MCF 10A (cell line): ENCODE measurements around the gene SERPINB13. TPM values are rescaled to one million over a fixed set of nuclear protein-coding genes. Genes with fewer than 3 reads are reported as not detected.

Experiments
- BruUV-seq: library from RNA; stranded (reverse); fragments of 400-500 nt; replicated peaks from 2 replicates; lab custom pipeline; 2021; lab: Mats Ljungman, UMichigan
- CTCF ChIA-PET: fragments of 300-600 bp; sonication (Branson Sonifier 250); formaldehyde crosslinking; extraction: SDS; loops from one replicate; lab custom pipeline; 2021; ENCODE audit warnings: antibody characterized with exemption, inconsistent platforms; lab: Yijun Ruan, JAX
- POLR2A ChIA-PET: fragments of 300-600, 350-650 bp; sonication (Branson Sonifier 250); formaldehyde crosslinking; extraction: SDS; loops from one replicate; lab custom pipeline; 2020; ENCODE audit warnings: antibody characterized with exemption, inconsistent platforms; lab: Yijun Ruan, JAX
- DNase-seq: peaks from one replicate; pipeline ENCODE4 v3.0.0-alpha.2; 2018; ENCODE audit not compliant: unreplicated experiment
- H3K27ac Mint-ChIP-seq: one replicate; pipeline ENCODE4 v1.8.0; 2022; ENCODE audit warnings: mild to moderate bottlenecking, low read depth, mixed read lengths; ENCODE audit not compliant: unreplicated experiment
- H3K27me3 Mint-ChIP-seq: one replicate; pipeline ENCODE4 v1.8.0; 2022; ENCODE audit warnings: mixed read lengths; ENCODE audit not compliant: insufficient read depth, unreplicated experiment
- H3K36me3 Mint-ChIP-seq: one replicate; pipeline ENCODE4 v1.8.0; 2022; ENCODE audit warnings: mild to moderate bottlenecking, moderate library complexity, mixed read lengths; ENCODE audit not compliant: insufficient read depth, unreplicated experiment
- H3K4me1 Mint-ChIP-seq: one replicate; pipeline ENCODE4 v1.8.0; 2022; ENCODE audit warnings: mixed read lengths; ENCODE audit not compliant: insufficient read depth, unreplicated experiment
- H3K4me3 Mint-ChIP-seq: one replicate; pipeline ENCODE4 v1.8.0; 2022; ENCODE audit warnings: mild to moderate bottlenecking, moderate library complexity, mixed read lengths; ENCODE audit not compliant: unreplicated experiment
- H3K9me3 Mint-ChIP-seq: one replicate; pipeline ENCODE4 v1.8.0; 2022; ENCODE audit warnings: mixed read lengths; ENCODE audit not compliant: unreplicated experiment
- intact Hi-C: fragments of 100-400 bp; cut with micrococcal nuclease; formaldehyde crosslinking; loops from 2 replicates; pipeline ENCODE4 v1.14.1; 2022
- total RNA-seq: library from RNA; stranded (reverse); gene quantifications from 2 replicates; pipeline ENCODE4 v1.2.3, GENCODE V29; 2022
- TF ChIP-seq, protein P1 (sequence below): fragments of 200-600 bp; IDR thresholded peaks from one replicate; pipeline ENCODE4 v1.8.0; 2022; ENCODE audit warnings: antibody characterized with exemption, mild to moderate bottlenecking; ENCODE audit not compliant: unreplicated experiment

SERPINB13 gene
- total RNA-seq, 1 experiment from 2014 or later = 0.49 TPM

DNA sequence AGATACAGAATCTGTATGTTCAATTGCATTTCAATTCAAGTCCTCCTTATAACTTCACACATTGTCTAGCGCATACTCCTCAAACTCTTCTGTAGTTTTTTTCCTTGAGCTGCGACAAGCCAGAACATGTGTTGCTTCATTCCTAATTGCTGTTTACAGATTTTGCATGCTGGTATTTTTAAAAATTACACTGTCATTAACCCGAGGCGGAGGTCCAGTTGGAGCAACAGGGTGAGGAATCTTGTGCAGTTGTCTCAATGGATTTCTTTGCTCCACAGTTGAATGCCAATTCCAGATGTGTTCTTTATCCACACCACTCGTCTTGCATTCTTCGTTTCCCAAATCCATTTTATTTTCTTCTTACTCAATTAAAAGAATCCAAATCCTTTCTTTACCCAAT is 16.4 kb upstream of the SERPINB13 start:
- ChIA-PET POLR2A (interaction anchor here (1.0 kb wide), 1 partner anchor 17 kb away, joined by 5 read pairs; no protein-coding TSS in a partner anchor), CTCF (interaction anchor here (0.7 kb wide), 1 partner anchor 171 kb away, joined by 3 read pairs; no protein-coding TSS in a partner anchor)
- Mint-ChIP-seq H3K9me3 (no peaks in the 10 kb centered on the region), H3K4me3 (no peak overlapping the region), H3K4me1 (peaks cover 15% of the 10 kb centered on the region), H3K27me3 (peaks cover 18% of the 10 kb centered on the region), H3K36me3 (no peaks in the 10 kb centered on the region), H3K27ac (no peak overlapping the region)
- no TSS peak for BruUV-seq
- intact Hi-C loops = no loop called here
- no peak for DNase-seq
- TF ChIP-seq, protein P1, sequence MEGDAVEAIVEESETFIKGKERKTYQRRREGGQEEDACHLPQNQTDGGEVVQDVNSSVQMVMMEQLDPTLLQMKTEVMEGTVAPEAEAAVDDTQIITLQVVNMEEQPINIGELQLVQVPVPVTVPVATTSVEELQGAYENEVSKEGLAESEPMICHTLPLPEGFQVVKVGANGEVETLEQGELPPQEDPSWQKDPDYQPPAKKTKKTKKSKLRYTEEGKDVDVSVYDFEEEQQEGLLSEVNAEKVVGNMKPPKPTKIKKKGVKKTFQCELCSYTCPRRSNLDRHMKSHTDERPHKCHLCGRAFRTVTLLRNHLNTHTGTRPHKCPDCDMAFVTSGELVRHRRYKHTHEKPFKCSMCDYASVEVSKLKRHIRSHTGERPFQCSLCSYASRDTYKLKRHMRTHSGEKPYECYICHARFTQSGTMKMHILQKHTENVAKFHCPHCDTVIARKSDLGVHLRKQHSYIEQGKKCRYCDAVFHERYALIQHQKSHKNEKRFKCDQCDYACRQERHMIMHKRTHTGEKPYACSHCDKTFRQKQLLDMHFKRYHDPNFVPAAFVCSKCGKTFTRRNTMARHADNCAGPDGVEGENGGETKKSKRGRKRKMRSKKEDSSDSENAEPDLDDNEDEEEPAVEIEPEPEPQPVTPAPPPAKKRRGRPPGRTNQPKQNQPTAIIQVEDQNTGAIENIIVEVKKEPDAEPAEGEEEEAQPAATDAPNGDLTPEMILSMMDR = no peak

DNA sequence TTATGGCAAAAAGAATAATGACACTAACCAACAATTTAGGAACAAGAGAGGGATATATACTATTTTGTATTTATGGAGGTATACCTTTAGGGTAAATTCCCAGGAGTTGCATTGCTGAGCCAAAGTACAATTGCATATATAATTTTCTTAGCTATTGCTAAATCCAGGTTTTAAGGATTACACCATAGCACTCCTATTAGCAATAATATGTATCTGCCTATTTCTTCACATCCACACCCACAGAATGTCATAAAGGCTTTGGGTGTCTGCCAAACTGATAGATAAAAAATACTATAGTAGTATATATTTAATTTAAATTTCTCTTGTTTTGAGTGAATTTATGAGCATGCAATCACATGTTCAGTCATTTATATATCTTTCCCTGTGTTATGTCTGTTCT is 11.5 kb upstream of the SERPINB13 start:
- Mint-ChIP-seq H3K4me1 (peaks cover 15% of the 10 kb centered on the region), H3K9me3 (no peaks in the 10 kb centered on the region), H3K27ac (no peak overlapping the region), H3K27me3 (no peaks in the 10 kb centered on the region), H3K36me3 (no peaks in the 10 kb centered on the region), H3K4me3 (no peak overlapping the region)
- BruUV-seq = no TSS peak
- intact Hi-C loops = no loop called here
- peak; percentile 67 for DNase-seq
- TF ChIP-seq, protein P1 = no peak
- ChIA-PET POLR2A (interaction anchor here (0.6 to 5.6 kb wide), 8 partner anchors 10 to 200 kb away, joined by 3 to 56 read pairs (median 4); partner anchors contain the start of gene SERPINB7), CTCF (interaction anchor here (1.5 to 13.0 kb wide), 4 partner anchors 11 to 273 kb away, joined by 3 to 535 read pairs (median 90); partner anchors contain the start of gene SERPINB13)

DNA sequence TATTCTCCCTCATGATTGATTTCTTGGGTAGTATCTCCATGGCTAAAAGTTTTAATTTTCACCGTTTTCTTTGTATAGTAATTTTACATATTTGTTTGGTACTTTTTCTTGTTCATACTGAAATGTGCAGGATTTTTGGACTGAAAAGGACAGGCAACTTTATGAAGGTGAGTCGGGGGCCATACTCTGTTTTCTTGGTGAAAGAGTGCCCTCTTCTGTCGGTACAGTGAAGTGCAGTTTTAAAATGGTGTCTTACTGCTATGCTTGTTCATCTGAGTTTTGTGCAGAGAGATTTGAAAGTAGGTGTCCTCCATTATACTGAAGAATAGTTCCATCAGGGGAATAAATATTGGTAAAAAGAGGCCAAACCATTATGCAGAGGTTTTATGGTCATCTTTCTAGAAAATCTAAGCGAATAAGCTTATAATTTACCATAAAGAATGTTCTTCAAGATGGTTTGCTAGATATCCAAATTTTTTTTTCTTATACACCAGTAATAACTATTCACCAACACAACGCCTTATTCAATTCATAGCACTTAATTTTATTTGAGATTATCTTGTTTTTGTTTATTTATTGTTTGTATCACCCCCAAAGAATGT is 8.7 kb upstream of the SERPINB13 start:
- DNase-seq = peak; percentile 67
- no peak overlapping the region for H3K27ac Mint-ChIP-seq
- H3K9me3 Mint-ChIP-seq = no peaks in the 10 kb centered on the region
- no TSS peak for BruUV-seq
- intact Hi-C loops = loop anchor here (1.0 to 2.0 kb wide), 4 partner anchors 60 to 358 kb away; no protein-coding TSS in a partner anchor
- ChIA-PET POLR2A (interaction anchor here (0.7 to 5.6 kb wide), 8 partner anchors 10 to 105 kb away, joined by 3 to 56 read pairs (median 6); no protein-coding TSS in a partner anchor), CTCF (interaction anchor here (0.6 to 13.0 kb wide), 50 partner anchors 9 to 390 kb away, joined by 3 to 535 read pairs (median 4); partner anchors contain the start of genes SERPINB12 and SERPINB5)
- H3K4me3 Mint-ChIP-seq = no peak overlapping the region
- H3K36me3 Mint-ChIP-seq = no peaks in the 10 kb centered on the region
- peaks cover 15% of the 10 kb centered on the region for H3K4me1 Mint-ChIP-seq
- TF ChIP-seq, protein P1 = peak; percentile 75
- H3K27me3 Mint-ChIP-seq = no peaks in the 10 kb centered on the region

DNA sequence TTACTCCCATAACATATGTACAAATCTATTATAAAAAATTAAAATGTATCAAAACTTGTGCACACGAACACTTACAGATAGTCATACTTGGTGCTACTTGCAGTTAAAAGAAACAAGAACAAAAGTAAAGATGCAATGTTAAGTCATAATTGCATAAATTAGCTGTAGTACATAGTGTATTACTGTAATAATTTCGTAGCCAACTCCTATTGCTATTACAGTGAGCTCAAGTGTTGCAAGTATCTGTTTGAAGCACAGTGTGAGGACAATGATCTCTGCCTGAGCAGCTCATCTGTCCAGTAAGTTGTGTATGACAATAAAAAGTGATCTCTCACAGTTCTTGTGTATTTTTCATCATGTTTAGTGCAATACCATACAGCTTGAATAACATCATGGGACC is 7.5 kb upstream of the SERPINB13 start:
- Mint-ChIP-seq H3K4me1 (peaks cover 15% of the 10 kb centered on the region), H3K36me3 (no peaks in the 10 kb centered on the region), H3K4me3 (no peak overlapping the region), H3K9me3 (no peaks in the 10 kb centered on the region), H3K27ac (no peak overlapping the region), H3K27me3 (no peaks in the 10 kb centered on the region)
- ChIA-PET CTCF (interaction anchor here (0.8 to 13.0 kb wide), 21 partner anchors 11 to 357 kb away, joined by 3 to 535 read pairs (median 4); partner anchors contain the start of gene SERPINB5), POLR2A (interaction anchor here (1.3 to 5.6 kb wide), 2 partner anchors 61 to 98 kb away, joined by 3 to 56 read pairs; no protein-coding TSS in a partner anchor)
- no TSS peak for BruUV-seq
- intact Hi-C loops = loop anchor here (2.0 kb wide), 3 partner anchors 161 to 357 kb away; no protein-coding TSS in a partner anchor
- TF ChIP-seq, protein P1 = no peak
- no peak for DNase-seq
